8988T (cell line): ENCODE results near the gene ACTL9.

Experiments used
- DNase-seq: peaks from one replicate; pipeline ENCODE4 v3.0.0; 2011

Gene ACTL9

DNA sequence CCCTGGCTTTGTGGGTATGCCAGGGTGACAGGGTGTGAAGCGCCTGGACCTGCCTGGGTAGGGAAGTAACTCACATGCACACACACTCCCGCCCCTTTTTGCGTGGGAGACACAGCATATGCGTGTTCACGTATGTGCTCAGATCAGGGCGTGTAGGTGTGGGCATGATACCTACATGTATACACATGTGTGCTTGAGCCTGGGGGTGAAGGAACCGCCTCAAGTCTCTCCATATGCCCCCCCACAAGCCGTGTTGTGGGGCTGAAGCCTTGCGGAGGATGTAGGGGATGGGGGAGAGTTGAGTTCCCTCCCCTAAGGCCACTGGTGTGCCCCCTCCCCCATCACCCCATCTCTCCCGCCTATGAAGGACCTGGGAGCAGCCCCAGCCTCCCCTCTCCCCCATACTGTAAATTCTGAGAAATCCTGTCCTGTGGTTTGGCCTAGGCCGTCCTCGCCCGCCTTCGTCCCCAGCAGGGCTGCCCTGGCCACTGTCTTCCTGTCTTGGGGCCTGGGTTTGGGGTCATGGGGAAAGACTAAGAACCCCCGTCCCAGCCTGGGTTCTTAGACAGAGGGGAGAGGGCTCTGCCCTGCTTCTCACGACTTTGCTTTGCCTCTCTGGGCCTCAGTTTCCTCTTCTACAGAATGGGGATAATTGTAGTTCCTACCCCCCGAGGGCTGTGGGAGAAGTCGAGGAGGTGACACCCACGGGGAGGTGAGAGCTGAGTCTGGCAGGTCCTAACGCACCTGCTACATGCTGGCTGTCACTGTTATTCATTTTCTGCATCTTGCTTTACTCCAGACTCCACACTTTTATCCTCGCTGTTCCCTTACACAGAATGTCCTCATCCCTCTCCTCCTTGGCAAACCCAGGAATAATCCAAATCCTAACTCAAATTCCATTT lies 14.3 kb downstream of the ACTL9 start:
- no peak for DNase-seq

DNA sequence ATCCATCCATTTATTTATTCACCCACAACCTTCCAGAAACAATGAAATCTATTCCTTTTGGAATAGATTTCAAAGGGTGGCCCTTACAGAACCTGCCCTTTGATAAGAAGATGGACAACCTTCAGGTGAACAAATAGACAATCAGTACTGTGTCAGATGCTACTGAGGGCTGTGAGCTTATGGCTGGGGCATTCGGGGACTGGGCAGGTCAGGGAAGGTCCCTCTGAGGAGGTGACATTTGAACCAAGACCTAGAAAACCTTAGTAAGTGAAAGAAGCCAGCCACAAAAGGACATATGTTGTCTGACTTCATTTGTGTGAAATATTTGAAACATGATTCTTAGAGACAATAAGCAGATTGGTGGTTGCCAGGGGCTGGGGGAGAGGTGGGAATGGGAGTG lies 15.7 kb downstream of the ACTL9 start:
- DNase-seq, result no peak

DNA sequence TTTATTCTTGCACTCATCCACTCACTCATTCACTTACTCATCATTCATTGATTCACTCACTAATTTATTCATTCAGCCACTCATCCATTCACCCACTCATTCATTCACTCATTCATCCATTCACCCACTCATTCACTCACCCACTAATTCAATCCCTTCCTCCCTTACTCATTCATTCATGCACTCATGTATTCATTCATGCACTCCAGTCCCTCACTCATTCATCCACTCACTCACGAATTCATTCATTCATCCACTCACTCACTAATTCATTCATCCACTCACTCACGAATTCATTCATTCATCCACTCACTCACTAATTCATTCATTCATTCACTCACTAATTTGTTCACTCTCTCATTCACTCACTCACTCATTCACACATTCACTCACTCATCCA lies 16.1 kb downstream of the ACTL9 start:
- no peak for DNase-seq

DNA sequence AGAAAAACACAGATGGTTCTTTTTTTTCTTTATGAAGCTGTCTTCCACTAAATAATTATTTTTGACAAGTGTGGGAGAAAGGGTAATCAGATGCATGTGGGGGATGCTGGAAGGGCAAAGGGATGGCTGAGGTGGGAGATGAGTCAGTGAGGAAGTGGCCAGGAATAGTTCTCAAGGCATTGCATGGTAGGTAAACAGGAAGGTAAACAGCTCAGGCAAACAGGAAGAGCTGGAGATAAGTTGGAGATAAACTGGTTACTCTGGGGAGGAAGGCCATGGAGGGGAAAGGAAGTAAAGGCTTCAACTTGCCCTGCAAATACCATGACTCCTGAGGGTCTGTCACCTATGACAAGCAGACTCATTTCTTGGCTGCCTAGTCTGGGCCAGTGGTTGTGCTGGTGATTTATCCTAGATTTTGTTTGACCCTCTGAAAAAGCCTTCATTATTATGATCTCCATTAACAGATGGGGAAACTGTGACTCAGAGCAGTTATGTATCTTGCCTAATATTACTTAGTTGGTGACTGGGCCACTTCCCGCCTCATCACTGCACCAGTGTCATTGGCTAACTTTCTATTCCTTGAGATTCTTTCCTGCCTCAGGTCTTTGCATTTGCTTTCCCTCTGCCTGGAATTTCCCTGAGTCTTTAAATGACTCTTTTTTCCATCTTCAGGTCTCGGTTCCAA lies 17.1 kb downstream of the ACTL9 start:
- DNase-seq, result no peak

DNA sequence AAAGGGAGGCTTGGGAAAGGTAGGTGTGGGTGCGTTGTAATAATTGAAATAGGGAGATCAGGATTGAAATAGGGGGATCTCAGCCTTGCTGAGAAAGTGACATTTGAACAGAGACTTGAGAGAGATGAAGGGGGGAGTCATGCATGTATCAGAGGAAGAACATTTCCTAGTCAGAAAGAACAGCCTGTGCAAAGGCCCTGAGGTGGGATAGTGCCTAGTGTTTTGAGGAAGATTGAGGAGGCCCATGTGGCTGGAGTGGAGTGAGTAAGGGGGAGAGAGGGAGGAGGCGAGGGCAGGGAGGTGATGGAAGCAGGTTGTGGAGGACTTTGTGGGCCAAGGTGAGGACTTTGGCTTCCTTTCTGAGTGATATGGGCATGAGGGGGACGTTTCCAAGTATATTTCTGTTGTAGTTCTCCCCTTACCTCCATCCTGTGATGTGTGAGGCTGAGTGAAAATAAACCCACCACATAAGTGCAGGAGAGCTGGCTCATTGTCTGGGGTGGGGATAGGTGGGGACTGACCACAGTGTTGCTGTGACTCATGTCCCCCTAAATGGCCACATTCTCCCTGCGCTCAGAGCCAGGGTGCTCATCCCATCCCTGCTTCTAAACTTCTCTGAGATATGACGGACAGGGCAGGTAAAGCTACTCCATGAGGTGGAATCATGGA lies 17.8 kb downstream of the ACTL9 start:
- DNase-seq, result no peak

DNA sequence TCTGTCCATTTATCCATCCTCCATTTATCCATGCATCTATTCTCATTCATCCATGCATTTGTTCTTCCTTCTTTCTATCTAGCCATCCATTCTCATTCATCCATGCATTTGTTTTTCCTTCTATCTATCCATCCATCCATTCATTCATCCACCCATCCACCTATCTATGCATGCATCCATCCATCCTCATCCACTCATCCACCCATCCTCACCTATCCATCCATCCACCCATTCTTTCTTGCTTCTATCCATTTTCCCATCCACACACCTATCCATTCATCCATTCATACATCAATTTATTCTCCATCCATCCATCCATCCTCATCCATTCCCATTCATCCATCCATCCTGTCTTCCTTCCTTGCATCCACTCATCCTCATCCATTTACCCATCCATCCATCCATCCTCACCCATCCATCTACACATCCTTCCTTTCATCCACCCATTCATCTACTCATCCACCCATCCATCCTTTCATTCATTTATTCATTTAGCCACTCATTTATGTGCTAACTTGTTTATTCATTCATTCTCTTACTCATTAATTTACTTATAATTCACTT lies 20.3 kb downstream of the ACTL9 start:
- DNase-seq, result no peak

DNA sequence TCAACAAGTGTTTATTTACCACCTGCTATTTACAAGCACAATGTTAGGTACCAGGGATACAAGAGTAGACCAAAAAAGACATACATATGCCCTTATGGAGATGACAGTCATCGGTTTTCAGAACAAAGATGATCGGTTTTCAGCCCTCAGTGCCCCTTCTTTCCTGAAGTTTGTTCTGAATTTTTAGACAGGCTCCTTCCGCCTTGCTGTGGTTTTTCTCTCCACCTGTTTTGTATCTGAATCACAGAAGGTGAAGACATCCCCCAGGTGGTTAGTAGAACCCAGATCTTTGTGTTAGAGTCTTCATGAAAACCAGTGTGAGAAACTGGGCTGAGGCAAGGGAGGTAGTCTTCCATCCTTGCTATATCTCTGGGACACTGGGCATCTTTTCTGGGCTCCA lies 23.5 kb downstream of the ACTL9 start:
- no peak for DNase-seq

DNA sequence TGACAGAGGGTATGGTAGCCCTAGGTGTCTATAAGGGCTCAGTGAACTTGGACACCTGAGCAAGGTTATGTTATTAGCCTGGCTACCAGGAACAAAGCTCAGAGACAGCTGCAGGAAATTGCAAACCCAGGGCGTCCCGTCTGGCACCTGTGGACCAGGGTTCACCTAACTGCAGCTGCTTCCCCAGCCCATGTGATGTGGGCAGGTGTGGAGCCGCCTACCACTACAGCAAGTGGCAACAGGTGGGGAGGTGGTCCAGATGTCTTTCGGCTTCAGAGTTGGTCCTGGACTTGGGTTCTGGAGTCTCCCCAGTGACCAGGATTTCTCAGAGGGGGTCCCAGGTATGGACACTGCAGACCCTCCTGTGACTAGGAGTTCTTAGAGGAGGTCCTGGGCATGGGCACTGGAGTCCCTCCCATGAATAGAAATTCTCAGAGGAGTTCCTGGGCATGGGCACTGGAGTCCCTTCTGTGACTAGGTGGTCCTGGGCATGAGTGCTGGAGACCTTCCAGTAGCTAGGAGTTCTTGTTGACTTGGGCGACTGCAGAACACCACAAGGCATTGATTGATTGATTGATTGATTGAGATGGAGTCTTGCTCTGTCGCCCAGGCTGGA lies 25.2 kb downstream of the ACTL9 start:
- DNase-seq, result no peak

DNA sequence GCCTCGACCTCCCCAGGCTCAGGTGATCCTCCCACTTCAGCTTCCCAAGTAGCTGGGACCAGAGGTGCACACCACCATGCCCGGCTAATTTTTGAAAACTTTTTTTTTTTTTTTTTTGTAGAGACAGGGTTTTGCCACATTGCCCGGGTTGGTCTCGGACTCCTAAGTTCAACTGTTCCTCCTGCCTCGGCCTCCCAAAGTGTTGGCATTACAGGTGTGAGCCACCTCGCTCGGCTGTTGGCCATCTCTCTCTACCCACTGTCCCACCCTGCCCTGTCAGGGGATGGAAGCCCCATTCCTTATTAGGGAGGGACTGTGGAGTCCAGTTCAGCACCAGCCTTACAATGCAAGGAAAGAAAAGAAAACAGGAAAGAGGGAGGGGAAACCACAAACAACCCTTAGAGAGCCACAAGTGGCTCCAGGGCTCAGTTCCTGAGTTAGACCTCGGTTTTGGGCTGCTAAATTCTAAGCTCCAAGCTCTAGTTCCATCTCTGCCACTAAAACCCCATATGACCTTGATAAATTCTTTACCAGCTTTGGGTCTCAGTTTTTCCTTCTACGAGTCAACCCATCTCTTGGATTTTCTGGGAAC lies 31.7 kb downstream of the ACTL9 start:
- no peak for DNase-seq

DNA sequence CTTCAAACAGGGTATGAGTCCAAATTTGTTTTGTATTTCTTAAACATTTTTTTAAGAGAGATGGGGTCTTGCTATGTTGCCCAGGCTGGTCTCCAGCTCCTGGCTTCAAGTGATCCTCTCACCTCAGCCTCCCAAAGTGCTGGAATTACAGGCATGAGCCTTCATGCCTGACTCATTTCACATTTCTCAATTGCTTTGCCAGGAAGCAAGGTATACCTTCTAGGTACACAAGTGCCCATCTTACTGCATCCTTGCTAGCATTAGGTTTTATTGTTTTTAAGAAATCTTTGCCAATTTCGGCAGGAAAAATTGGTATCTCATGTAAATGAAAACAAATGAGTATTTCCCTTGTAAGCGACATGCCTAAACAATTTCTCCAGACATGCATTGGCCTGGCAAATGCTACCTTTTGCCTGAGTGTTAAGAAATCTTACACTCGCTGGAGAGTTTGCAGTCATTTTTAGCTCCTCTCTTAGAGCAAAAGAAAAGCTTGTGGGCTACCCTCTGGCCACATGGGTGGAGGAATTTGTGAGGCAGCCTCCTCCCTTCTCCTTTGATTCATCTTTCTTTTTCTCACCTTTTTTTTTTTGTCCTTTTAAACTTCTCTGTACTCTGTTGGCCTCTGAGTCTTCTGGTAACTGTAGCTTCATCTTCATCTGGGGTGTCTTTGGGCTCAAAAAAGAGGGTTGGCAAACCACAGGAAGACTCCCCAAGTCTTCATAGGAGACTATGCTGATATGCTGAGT lies 33.0 kb downstream of the ACTL9 start:
- no peak for DNase-seq

DNA sequence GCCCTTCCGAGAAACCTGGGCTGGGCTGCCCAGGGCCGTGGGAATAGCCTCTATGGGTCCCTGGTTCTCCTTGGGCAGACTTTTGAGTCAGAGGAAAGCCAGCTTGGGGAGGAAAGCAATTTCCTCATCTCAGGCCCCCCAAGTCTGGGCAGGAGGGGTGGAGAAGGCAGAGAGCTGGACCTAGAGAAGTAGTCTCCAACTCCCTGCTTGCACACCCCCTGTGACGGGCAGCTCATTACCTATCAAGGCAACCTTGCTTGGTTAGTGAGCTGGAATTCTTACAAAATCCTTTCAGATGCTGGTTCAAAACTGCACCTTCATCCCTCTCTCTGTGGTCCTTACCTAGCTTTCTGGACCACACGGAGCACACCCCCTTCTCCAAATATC lies 33.9 kb downstream of the ACTL9 start:
- no peak for DNase-seq

DNA sequence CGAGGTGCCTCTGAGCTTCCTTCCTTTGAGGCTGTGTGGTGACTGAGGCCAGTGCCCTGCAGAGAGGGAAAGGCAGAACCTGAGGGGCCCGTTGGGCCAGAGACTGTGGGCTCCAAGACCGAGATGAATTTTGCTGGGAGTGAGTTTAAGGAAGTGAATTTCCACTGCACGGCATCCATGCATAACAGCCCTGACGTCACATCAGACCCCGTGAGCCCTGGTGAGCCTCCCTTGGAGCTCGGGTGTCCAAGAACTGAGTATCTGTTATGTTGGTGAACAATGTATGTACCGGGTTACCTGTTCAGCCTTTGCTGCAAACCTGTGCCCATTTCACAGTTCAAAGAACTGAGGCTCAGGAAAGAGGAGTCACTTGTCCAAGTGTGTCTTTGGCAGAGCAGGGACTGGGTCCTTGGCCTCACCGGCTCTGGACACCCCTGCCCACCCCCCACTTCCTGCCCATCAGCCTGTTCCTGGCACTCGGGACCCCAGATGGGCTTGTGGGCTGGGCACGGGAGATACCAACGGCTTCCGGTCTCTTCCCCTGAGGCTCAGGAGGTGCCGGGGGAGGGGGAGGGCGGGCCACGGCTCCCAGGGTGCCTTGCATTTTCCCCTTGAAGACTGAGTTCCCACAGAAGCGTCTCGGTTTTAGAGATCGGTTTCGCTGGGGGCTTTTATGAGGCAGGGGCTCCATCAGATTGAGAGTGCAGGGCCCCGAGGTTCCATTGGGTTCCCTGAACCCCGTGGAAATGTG lies 34.5 kb downstream of the ACTL9 start:
- DNase-seq, result no peak

DNA sequence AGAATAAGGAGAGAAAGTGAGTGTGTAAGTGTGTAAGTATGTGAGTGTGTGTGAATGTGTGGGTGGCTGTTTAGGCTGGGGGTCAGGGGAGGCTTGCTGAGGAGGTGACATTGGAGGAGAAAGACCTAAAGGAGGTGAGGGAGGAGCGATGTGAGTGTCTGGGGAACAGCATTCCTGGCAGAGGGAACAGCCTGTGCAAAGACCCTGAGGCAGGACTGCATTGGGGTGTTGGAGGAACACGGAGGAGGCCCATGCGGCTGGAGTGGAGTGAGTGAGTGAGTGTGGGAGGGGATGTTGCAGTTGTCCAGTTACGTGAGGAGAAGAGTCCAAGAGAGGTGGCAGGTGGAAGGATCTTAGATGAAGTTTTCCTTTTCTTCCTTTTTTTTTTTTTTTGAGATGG lies 36.3 kb downstream of the ACTL9 start:
- DNase-seq, result no peak

DNA sequence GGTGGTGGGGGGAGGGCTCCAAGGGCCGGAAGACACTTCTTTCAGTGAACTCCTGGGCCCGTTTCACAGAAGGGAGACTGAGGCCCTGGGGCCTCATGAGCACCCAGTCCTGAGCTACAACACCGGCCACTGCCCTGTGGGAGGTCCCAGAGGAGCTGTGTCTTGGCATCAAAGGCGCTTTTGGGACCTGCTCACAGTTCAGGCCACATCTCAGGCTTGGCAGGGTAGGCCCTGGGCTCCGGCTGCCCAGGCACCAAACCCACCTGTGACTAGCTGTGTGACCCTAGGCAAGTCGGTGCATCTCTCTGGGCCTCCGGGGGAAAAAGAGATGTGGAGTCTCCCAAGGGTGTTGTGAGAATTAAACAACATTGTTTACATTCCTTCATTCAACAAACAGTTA lies 38.7 kb downstream of the ACTL9 start:
- no peak for DNase-seq

DNA sequence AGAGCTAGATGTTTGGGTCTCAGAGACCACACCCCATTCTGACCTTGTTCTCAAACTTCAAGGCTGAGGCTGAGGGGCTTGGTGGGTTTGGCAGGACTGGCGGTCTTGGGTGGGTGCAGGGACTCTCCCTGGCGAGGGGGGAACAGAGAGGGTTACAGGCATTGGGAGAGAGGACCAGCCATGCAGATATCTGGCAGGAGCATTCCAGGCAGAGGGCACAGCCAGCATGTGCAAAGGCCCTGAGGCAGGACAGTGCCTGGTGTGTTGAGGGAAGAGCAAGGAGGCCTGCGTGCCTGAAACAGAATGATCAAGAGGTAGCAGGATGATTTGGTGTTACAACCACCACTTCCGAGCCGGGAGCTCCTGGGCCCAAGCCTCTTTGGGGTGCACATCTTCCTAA lies 40.7 kb downstream of the ACTL9 start:
- no peak for DNase-seq

DNA sequence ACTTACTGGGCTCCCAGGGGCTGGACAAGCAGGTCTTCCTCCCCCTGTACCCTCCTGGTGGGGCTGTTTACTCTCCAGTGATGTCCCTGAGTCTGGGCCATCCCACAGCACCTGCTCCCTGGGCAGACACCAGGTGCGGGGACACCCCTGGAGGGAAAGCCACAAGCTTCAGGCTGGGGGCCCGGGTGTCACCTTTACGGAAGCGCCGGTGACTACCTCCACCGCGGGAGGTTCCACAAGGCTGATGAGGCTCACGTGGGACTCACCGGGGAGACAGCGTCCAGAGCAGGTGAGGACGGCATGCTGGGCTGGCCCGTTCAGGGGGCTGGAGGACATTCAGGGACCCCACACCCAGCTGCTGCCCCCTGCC lies 43.3 kb downstream of the ACTL9 start:
- DNase-seq, result no peak

DNA sequence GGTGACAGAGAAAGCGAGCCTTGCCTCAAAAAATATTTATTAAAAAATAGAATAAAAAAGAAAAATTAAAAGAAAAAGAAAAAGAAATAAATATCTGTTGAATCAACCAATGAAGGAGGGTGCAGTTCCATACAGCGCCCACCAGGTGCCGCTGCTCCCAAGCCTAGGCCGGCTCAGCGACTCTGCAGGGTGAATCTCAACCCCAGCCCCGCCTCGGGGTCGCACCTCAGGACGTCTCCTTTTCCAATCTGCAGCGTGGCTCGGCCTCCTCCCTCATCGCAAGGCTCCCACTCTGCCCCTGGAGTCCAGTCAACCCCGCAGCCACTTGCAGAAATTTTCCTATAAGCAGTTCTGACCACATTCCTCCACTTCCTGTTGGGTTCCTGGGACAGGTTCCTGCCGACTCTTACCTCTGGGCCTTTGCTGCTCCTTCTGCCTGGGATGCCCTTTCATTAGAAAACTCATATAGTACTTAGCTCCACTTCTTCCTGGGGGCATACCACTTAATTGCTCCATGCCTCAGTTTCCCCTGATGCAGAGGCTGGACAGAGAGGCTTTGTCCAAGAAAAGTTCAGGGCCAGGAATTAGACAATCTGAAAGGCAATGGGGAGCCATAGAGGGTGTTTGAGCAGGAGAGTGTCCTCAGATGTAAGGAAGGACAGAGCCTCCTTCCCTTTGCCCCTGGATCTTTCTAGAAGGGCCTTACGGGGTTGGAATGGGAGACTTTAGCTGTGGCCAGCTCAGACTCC lies 43.8 kb downstream of the ACTL9 start:
- peak; percentile 61 for DNase-seq

DNA sequence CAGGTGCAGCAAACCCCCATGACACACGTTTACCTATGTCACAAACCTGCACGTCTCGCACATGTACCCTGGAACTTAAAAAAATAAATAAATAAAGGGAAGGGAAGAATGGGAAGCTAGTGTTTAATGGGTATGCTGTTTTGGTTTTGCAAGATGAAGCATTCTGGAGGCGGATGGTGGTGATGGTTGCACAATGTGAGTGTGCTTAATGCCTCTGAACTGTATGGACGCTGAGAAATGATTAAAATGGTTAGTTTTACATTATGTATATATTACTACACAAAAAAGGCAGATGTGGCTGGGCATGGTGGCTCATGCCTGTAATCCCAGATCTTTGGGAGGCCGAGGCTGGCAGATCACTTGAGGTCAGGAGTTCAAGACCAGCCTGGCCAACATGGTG lies 50.4 kb downstream of the ACTL9 start:
- no peak for DNase-seq
